ENCODE measurements around the gene FAM219B. TPM values are rescaled to one million over a fixed set of nuclear protein-coding genes. Genes with fewer than 3 reads are reported as not detected.
"Not testable (repeated sequence)": the region's sequence is repeated elsewhere in the genome, so short reads cannot be mapped to it uniquely, and the experiment has no call there.

Gene FAM219B
- total RNA-seq, 1 experiment from 2014 or later = 41.9 TPM

DNA sequence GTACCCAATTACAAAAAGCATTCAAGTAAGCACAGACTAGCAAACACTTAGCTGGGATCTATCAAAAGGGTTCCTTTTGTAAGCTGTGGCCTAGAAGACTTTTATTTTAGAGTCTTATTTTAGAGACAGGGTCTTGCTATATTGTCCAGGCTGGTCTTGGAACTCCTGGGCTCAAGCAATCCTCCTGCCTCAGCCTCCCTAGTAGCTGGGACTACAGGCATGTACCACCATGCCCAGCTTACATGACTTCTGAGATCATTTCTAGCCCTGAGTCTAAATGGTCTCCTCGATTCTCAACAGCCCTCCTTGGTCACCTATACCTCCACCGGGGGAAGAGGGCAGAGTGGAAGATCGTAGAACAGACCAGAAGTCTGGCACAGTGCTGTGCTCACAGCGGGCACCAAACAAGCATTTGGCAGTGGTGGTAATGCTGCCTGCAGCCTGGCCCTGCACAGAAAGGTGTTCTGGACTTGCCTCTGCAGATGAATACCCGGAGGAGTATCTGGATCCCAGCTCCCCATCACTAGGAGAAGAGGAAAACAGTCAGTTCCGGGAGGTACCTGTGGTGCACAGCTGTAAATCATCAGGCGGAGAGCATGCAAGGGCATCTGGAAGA, 2.4 kb downstream of the FAM219B start:
- DNase-seq (ENCODE audit: extremely low read depth, low read depth) = no peak

DNA sequence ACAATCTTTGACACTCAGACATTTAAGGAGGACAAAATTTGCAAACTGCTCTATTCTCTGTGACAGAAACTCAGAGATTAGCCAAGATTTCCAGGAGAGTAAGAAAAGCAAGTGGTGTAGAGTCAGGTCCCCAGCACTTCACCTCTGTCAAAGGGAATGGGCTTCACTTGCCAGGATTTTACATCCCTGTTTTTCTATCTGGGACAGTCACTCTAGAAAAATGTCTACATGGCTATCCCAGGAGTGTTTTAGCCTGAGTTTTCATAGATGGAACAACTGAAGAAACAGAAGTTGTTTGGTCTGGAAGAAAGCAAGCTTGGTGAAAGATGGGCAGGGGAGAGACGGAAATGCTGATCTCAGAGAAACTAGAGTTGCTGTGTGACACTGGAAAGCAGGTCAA, 3.0 kb downstream of the FAM219B start:
- DNase-seq (ENCODE audit: extremely low read depth, low read depth) = no peak

- no peak for DNase-seq (ENCODE audit: extremely low read depth, low read depth)
Observed at GRCh38 chr15:74902295-74903075, 4.2 kb downstream of the FAM219B start.

GRCh38 chr15:74901612-74902063, 5.0 kb downstream of the FAM219B start:
- peak; percentile 45 for DNase-seq (ENCODE audit: extremely low read depth, low read depth)

DNA sequence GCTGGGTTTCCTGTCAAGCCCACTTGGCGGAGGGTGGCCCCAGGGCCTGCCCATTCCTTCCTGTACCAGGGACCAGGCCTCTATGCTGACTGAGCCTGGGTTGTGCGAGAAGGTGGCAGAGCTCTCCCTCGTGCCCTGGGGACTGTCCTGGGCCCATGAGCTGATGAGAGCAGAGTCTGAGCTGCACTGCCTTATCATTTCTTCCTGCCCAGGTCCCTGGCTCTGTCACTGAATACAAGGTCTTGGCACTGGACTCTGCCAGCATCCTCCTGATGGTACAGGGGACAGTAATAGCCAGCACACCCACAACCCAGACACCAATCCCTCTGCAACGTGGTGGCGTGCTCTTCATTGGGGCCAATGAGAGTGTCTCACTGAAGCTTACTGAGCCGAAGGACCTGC, 9.3 kb downstream of the FAM219B start:
- DNase-seq (ENCODE audit: extremely low read depth, low read depth) = no peak

GRCh38 chr15:74896316-74896715, 10.3 kb downstream of the FAM219B start:
- no peak for DNase-seq (ENCODE audit: extremely low read depth, low read depth)

- no peak for DNase-seq (ENCODE audit: extremely low read depth, low read depth)
Observed at GRCh38 chr15:74895830-74896229, 10.8 kb downstream of the FAM219B start.

GRCh38 chr15:74894383-74894782, 12.3 kb downstream of the FAM219B start:
- DNase-seq (ENCODE audit: extremely low read depth, low read depth) = not testable (repeated sequence)

- no peak for DNase-seq (ENCODE audit: extremely low read depth, low read depth)
Observed at GRCh38 chr15:74893627-74894026, 13.0 kb downstream of the FAM219B start.

DNA sequence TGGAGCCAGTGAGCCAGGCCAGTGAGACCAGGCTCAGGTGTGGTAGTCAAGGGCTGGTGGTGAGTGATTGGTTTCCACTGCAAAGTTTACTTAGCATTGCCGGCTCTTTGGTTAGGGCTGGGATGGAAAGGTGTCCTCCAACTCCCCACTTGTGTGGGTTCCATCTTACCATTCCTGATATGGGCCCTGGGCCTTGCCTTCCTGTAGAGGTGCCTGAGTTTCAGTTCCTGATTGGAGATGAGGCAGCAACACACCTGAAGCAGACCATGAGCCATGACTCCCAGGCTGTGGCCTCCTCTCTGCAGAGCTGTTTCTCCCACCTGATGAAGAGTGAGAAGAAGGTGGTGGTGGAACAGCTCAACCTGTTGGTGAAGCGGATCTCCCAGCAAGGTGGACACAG, 13.7 kb downstream of the FAM219B start:
- DNase-seq (ENCODE audit: extremely low read depth, low read depth) = no peak

DNA sequence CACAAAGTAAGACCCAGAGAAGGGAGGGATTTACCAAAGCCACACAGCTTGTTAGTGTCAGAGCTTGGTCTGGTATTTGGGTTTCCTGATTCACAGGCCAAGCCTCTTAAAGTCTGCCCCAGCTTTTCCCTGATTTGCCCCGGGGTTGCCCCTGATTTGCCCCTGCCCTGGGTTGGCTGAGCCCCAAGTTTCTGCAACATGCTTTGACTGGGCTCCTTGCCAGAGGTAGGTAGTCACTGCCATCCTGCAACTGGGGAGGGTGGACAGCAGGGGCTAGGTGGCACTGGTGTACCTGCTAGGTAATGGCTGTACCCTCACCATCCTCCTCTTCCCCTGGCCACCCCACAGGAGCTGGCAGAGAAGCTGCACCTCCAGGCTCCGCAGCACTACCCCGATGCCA, 14.3 kb downstream of the FAM219B start:
- DNase-seq (ENCODE audit: extremely low read depth, low read depth) = no peak

GRCh38 chr15:74891469-74891868, 15.2 kb downstream of the FAM219B start:
- no peak for DNase-seq (ENCODE audit: extremely low read depth, low read depth)

DNA sequence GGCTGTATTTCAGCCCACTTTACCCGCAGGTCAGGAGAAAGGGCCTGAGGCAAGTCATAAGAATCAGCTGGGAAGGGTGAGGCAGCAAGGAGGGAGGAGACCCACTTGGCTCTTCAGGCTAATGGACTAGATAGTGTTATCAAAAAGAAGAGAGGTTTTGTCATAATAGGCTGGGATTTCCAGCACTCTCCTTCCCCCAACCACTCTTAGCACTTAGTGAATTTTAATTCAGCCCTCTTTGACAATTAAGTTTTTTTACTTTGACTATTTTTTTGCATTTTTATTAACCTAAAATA, 16.0 kb downstream of the FAM219B start:
- no peak for DNase-seq (ENCODE audit: extremely low read depth, low read depth)

DNA sequence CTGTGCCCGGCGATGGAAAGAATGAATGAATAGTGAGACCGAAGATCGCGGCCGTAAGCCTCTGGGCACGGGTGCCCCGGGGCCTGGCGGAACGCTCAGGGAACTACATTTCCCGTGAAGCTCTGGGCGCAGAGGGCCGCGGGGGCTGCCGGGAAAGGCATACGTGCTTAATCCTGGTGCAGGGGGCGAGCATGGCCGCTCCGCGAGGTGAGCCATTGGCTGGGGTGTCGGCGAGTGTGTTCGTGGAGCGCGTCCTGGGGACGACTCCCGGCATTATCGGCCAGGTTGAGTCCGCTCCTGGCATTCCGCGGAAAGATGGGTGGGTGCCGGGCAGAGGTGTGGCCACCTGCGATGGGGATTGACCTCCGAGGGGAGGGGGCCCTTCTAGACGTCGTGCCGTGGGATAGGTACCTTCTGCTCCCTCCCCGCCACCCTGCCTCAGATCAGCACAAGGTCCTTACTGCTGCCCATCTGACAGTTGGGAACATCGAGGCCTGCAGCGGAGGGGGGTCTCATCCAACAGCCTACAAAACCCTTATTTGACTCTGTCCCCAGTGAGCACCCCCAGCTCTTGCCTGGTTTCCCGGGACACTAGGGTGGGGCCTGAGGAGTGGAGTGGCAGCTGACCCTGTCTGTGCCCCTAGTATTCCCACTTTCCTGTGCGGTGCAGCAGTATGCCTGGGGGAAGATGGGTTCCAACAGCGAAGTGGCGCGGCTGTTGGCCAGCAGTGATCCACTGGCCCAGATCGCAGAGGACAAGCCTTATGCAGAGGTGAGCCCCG, 16.6 kb downstream of the FAM219B start, which contains the start of gene MPI:
Gene MPI (plus strand): TSS at position 160 of the 782 bp plus-strand sequence. CDS start 32 bp downstream, at position 192.
- peak; percentile 65 for DNase-seq (ENCODE audit: extremely low read depth, low read depth)

GRCh38 chr15:74889390-74889882, 17.2 kb downstream of the FAM219B start:
- DNase-seq (ENCODE audit: extremely low read depth, low read depth) = no peak

DNA sequence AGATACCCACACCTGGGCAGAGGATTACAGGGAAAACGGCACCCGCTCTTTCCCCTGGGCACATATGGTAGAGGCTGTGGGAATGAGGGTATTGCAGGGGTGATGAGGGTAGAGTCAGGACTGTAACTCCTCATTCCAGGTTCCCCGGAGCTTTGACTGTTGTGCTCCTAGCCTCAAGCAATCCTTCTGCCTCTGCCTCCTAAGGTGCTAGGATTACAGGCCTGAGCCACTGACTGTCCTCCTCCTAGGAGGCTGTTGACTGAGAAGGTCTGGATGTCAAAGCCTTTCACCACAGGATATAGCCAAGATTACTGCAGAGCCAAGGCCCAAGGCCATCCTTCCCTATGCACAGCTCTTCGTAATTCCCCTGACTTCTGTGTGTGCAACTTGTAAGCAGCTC, 17.9 kb downstream of the FAM219B start:
- no peak for DNase-seq (ENCODE audit: extremely low read depth, low read depth)

DNA sequence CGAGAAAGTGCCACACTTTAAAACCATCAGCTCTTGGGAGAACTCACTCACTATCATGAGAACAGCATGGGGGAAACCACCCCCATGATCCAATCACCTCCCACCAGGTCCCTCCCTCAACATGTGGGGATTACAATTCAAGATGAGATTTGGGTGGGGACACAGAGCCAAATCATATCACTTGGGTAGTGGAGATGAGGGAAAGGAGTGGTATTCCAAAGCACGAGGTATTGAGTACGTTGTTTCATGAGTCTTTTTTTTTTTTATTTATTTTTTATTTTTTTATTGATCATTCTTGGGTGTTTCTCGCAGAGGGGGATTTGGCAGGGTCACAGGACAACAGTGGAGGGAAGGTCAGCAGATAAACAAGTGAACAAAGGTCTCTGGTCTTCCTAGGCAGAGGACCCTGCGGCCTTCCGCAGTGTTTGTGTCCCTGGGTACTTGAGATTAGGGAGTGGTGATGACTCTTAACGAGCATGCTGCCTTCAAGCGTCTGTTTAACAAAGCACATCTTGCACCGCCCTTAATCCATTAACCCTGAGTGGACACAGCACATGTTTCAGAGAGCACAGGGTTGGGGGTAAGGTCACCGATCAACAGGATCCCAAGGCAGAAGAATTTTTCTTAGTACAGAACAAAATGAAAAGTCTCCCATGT, 19.0 kb downstream of the FAM219B start:
- DNase-seq (ENCODE audit: extremely low read depth, low read depth) = not testable (repeated sequence)

DNA sequence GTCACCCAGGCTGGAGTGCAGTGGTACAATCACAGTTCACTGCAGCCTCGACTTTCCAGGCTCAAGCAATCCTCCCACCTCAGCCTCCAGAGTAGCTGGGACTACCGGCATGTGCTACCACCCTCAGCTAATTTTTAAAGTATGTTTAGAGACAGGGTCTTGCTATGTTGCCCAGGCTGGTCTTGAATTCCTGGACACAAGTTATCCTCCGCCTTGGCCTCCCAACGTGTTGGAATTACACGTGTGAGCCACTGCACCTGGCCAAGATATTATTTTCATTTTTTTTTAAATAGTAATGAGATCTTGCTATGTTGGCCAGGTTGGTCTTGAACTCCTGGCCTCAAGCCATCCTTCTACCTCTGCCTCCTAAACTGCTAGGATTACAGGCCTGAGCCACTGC, 21.2 kb downstream of the FAM219B start:
- no peak for DNase-seq (ENCODE audit: extremely low read depth, low read depth)

- DNase-seq (ENCODE audit: extremely low read depth, low read depth) = no peak
Observed at GRCh38 chr15:74884428-74885223, 22.0 kb downstream of the FAM219B start.

GRCh38 chr15:74882528-74882927, 24.1 kb downstream of the FAM219B start:
- DNase-seq (ENCODE audit: extremely low read depth, low read depth) = no peak

Measured in NCI-H460 (cell line).